HG02642 (cell line): ENCODE results near the gene TMPRSS11D.

Source experiments
- ATAC-seq: cut with Tn5 transposase; IDR thresholded peaks from one replicate; pipeline ENCODE4 v1.9.1; 2021; ENCODE audit warnings: mild to moderate bottlenecking; ENCODE audit not compliant: unreplicated experiment, poor library complexity

TMPRSS11D gene

GRCh38 chr4:67779631-67780030 lies 104.2 kb downstream of the TMPRSS11D start:
- no peak for ATAC-seq

GRCh38 chr4:67776746-67777145 lies 107.1 kb downstream of the TMPRSS11D start:
- ATAC-seq, result no peak
